H1 (cell line): ENCODE measurements around the gene ZNF385B. TPM values are rescaled to one million over a fixed set of nuclear protein-coding genes. Genes with fewer than 3 reads are reported as not detected.

Experiments
- HDAC2 ChIP-seq, 2 experiments: fragments of 300-600 bp in 1 of 2; sonication (generic) in 1 of 2; IDR thresholded peaks; 2 replicates each; pipeline ENCODE4 v1.6.1; 2011 to 2012; ENCODE audit warnings: low read depth in 2 of 2, low read length in 2 of 2, mild to moderate bottlenecking in 2 of 2, moderate library complexity in 2 of 2, borderline replicate concordance in 1 of 2, inconsistent platforms in 1 of 2
- RAD21 ChIP-seq, 2 experiments: IDR thresholded peaks in 1 of 2; conservative IDR thresholded peaks in 1 of 2; 2 replicates each; pipeline ENCODE4 v1.6.1; 2011; ENCODE audit warnings: low read depth in 2 of 2, low read length in 2 of 2, improper control_type of control experiment in 1 of 2, inconsistent platforms in 1 of 2, mild to moderate bottlenecking in 1 of 2, moderate library complexity in 1 of 2
- SIX5 ChIP-seq: IDR thresholded peaks from 2 replicates; pipeline ENCODE4 v1.6.1; 2011; ENCODE audit warnings: mild to moderate bottlenecking, low read depth, low read length
- TAF1 ChIP-seq: IDR thresholded peaks from 2 replicates; pipeline ENCODE4 v1.6.1; 2011; ENCODE audit warnings: mild to moderate bottlenecking, low read depth, low read length
- YY1 ChIP-seq: IDR thresholded peaks from 2 replicates; pipeline ENCODE4 v1.6.1; 2011; ENCODE audit warnings: low read depth, mild to moderate bottlenecking, low read length
- polyA plus RNA-seq, 7 experiments: library from polyadenylated mRNA; depleted of rRNA in 3 of 7; stranded (reverse) in 5 of 7; unstranded in 2 of 7; fragments of >200 nt in 5 of 7; fragments of 200-250 nt in 2 of 7; gene quantifications; 1 replicate in 5 of 7; 2 replicates in 1 of 7; 4 replicates in 1 of 7; pipeline versions ENCODE4 v1.2.1 to v1.2.3, GENCODE V29; 2011 to 2013; ENCODE audit warnings: missing spikeins in 2 of 7, mixed read lengths in 2 of 7
- total RNA-seq: library from RNA; stranded (reverse); fragmentation: NEBNext Ultra II Directional; extraction: Animal tissue kit (Norgen Biotek cat#: 25700); gene quantifications from 2 replicates; pipeline ENCODE4 v1.2.1, GENCODE V29; 2021

ZNF385B gene
- total and polyA plus RNA-seq, 2 of the 8 experiments (the other 6 are each of a cell fraction or from before 2014, with no cell fraction given), result 1.1 to 3.7 TPM

DNA sequence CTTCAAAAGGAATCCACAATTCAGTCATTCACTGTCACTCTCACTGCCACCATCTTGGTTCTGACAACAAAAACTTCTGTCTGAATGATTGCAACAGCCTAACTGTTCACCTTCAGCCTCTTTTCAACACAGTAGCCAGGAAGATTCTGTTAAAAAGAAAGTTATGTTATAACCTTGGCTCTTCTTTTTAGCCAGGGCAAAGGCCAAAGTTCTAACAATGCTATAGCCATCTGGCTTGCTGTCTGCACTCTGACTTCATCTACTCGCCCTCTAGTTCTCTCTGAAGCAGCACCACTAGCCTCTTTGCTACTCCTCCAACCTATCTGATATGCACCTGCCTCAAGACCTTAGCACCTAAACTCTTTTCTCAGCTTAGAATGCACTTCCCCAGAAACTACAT, 158.5 kb downstream of the ZNF385B start (continued):
- no peak for TF ChIP-seq RAD21 (IDR thresholded peaks at IDR 0.05 in 1 of 2, conservative IDR thresholded peaks at IDR 0.05 in 1 of 2; ENCODE audit: low read depth in 2 of 2, low read length in 2 of 2)
- TF ChIP-seq YY1, result no peak
- no peak for TF ChIP-seq TAF1
- TF ChIP-seq HDAC2 (IDR thresholded peaks at IDR 0.05; ENCODE audit: borderline replicate concordance in 1 of 2, low read depth in 2 of 2, low read length in 2 of 2), result no peak
- TF ChIP-seq SIX5, result no peak
